Measurements from ENCODE around the gene TRAF3IP1. TPM values are rescaled to one million over a fixed set of nuclear protein-coding genes. Genes with fewer than 3 reads are reported as not detected.

The TRAF3IP1 gene
- total RNA-seq, 1 donor = 7.6 TPM

- Histone ChIP-seq H3K4me2 (ENCODE audit: insufficient read depth, low read length) (no peak overlapping the region), H3K27ac (ENCODE audit: low read depth, low read length) (no peak overlapping the region), H3K36me3 (ENCODE audit: insufficient read depth, low read length) (peaks cover 6% of the 10 kb centered on the region), H2AFZ (ENCODE audit: low read length) (no peak overlapping the region), H3K79me2 (ENCODE audit: insufficient read depth, low read length) (no peaks in the 10 kb centered on the region), H3K4me3 (ENCODE audit: insufficient read depth, low read length) (no peak overlapping the region), H3K9me3 (ENCODE audit: low read depth, low read length) (no peaks in the 10 kb centered on the region), H3K27me3 (ENCODE audit: insufficient read depth, low read length) (no peaks in the 10 kb centered on the region), H3K4me1 (ENCODE audit: insufficient read depth, low read length) (peaks cover 4% of the 10 kb centered on the region), H4K20me1 (ENCODE audit: insufficient read depth, low read length) (no peaks in the 10 kb centered on the region)
- TF ChIP-seq CTCF (IDR thresholded peaks at IDR 0.05; ENCODE audit: extremely low read depth, low read depth, low read length) = no peak
- DNase-seq (ENCODE audit: insufficient read length, low spot score, missing footprints) = no peak
Measured at GRCh38 chr2:238391042-238391689, 70.8 kb downstream of the TRAF3IP1 start.

GRCh38 chr2:238396663-238397062 lies 76.3 kb downstream of the TRAF3IP1 start:
- TF ChIP-seq CTCF (IDR thresholded peaks at IDR 0.05; ENCODE audit: extremely low read depth, low read depth, low read length) = no peak
- no peak overlapping the region for H3K4me3 ChIP-seq (ENCODE audit: insufficient read depth, low read length)
- no peak overlapping the region for H3K27ac ChIP-seq (ENCODE audit: low read depth, low read length)
- H3K4me2 ChIP-seq (ENCODE audit: insufficient read depth, low read length) = no peak overlapping the region
- peak; percentile 67 for DNase-seq (ENCODE audit: insufficient read length, low spot score, missing footprints)
- peaks cover 4% of the 10 kb centered on the region for H3K36me3 ChIP-seq (ENCODE audit: insufficient read depth, low read length)
- H3K79me2 ChIP-seq (ENCODE audit: insufficient read depth, low read length) = no peaks in the 10 kb centered on the region
- H2AFZ ChIP-seq (ENCODE audit: low read length) = no peak overlapping the region
- no peaks in the 10 kb centered on the region for H3K4me1 ChIP-seq (ENCODE audit: insufficient read depth, low read length)
- H4K20me1 ChIP-seq (ENCODE audit: insufficient read depth, low read length) = no peaks in the 10 kb centered on the region
- no peaks in the 10 kb centered on the region for H3K9me3 ChIP-seq (ENCODE audit: low read depth, low read length)
- H3K27me3 ChIP-seq (ENCODE audit: insufficient read depth, low read length) = no peaks in the 10 kb centered on the region

DNA sequence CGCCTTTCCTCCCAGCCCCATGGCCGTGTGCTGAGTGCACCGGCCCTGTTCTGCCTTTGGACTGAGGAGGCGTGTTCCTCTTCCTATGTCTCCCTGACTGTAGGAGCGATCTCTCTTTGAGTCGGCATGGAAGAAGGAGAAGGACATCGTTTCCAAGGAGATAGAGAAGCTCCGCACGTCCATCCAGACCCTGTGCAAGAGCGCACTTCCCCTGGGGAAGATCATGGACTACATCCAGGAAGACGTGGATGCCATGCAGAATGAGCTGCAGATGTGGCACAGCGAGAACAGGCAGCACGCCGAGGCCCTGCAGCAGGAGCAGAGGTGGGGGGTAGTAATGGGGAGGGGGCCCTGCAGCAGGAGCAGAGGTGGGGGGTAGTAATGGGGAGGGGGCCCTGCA lies 77.0 kb downstream of the TRAF3IP1 start:
- no peaks in the 10 kb centered on the region for H4K20me1 ChIP-seq (ENCODE audit: insufficient read depth, low read length)
- H3K4me3 ChIP-seq (ENCODE audit: insufficient read depth, low read length) = no peak overlapping the region
- no peaks in the 10 kb centered on the region for H3K79me2 ChIP-seq (ENCODE audit: insufficient read depth, low read length)
- no peak for DNase-seq (ENCODE audit: insufficient read length, low spot score, missing footprints)
- H3K4me2 ChIP-seq (ENCODE audit: insufficient read depth, low read length) = no peak overlapping the region
- H3K27ac ChIP-seq (ENCODE audit: low read depth, low read length) = no peak overlapping the region
- TF ChIP-seq CTCF (IDR thresholded peaks at IDR 0.05; ENCODE audit: extremely low read depth, low read depth, low read length) = no peak
- H3K36me3 ChIP-seq (ENCODE audit: insufficient read depth, low read length) = peaks cover 4% of the 10 kb centered on the region
- H3K4me1 ChIP-seq (ENCODE audit: insufficient read depth, low read length) = no peaks in the 10 kb centered on the region
- H3K9me3 ChIP-seq (ENCODE audit: low read depth, low read length) = no peaks in the 10 kb centered on the region
- no peak overlapping the region for H2AFZ ChIP-seq (ENCODE audit: low read length)
- no peaks in the 10 kb centered on the region for H3K27me3 ChIP-seq (ENCODE audit: insufficient read depth, low read length)

DNA sequence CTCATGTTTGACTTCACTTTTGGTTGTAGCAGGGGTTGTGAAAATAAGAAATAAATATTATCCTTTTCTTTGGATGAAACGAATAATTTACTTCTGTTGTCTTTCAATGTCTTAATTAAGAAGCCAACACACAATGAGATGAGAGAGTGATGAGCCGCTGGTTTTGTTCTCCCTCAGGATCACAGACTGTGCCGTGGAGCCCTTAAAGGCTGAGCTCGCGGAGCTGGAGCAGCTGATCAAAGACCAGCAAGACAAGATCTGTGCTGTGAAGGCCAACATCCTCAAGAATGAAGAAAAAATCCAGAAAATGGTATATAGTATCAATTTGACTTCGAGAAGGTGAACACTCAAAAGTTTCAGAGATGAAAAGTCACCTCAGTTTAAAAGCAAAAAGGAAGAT lies 78.3 kb downstream of the TRAF3IP1 start:
- H3K4me3 ChIP-seq (ENCODE audit: insufficient read depth, low read length) = no peak overlapping the region
- DNase-seq (ENCODE audit: insufficient read length, low spot score, missing footprints) = no peak
- no peaks in the 10 kb centered on the region for H3K27me3 ChIP-seq (ENCODE audit: insufficient read depth, low read length)
- no peaks in the 10 kb centered on the region for H3K4me1 ChIP-seq (ENCODE audit: insufficient read depth, low read length)
- TF ChIP-seq CTCF (IDR thresholded peaks at IDR 0.05; ENCODE audit: extremely low read depth, low read depth, low read length) = no peak
- H3K79me2 ChIP-seq (ENCODE audit: insufficient read depth, low read length) = no peaks in the 10 kb centered on the region
- no peaks in the 10 kb centered on the region for H4K20me1 ChIP-seq (ENCODE audit: insufficient read depth, low read length)
- no peak overlapping the region for H3K4me2 ChIP-seq (ENCODE audit: insufficient read depth, low read length)
- no peaks in the 10 kb centered on the region for H3K9me3 ChIP-seq (ENCODE audit: low read depth, low read length)
- no peak overlapping the region for H3K27ac ChIP-seq (ENCODE audit: low read depth, low read length)
- no peak overlapping the region for H2AFZ ChIP-seq (ENCODE audit: low read length)
- H3K36me3 ChIP-seq (ENCODE audit: insufficient read depth, low read length) = peaks cover 4% of the 10 kb centered on the region
